Measurements from ENCODE around the gene DNAJB9. TPM values are rescaled to one million over a fixed set of nuclear protein-coding genes. Genes with fewer than 3 reads are reported as not detected.

DNAJB9 gene
- polyA plus RNA-seq, 6 donors from 2014 or later = 68.9 to 124 (median 81.2) TPM

- H3K27me3 Mint-ChIP-seq = peaks cover 24 to 41% (median 37%) of the 10 kb centered on the region in 3 donors
- no peak overlapping the region for H3K27ac Mint-ChIP-seq
- H3K4me3 Mint-ChIP-seq = no peak overlapping the region
- no peak for DNase-seq
- no peak for ATAC-seq (ENCODE audit: low read depth in 2 of 2)
- no peaks in the 10 kb centered on the region for H3K36me3 Mint-ChIP-seq
- H3K9me3 Mint-ChIP-seq = no peaks in the 10 kb centered on the region
- H3K4me1 Mint-ChIP-seq = peaks cover 1 to 6% (median 4%) of the 10 kb centered on the region in 3 donors
Measured at GRCh38 chr7:108598914-108599580, 29.4 kb downstream of the DNAJB9 start.

DNA sequence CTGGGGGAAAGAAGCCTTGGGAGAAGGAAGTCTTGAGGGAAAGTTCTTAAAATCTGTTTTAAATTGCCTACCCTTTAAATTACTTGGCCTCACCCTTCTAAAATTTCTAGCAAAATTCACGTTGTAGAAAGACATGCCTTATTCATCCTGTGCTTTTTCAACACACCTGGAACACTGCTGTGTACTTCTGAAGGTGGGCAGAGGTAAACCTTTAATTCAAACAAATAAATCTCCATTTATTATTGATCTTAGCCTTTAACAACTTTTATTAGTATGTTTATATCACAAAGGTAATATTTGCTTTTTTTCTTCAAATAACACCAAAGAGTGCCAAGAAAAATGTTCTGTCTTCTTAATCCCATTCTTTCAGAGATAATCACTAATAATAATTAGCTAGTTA lies 30.7 kb downstream of the DNAJB9 start:
- peaks cover 24 to 45% (median 37%) of the 10 kb centered on the region in 3 donors for H3K27me3 Mint-ChIP-seq
- peak overlapping the region in 1 of 8 donors; percentile 16 for H3K4me3 Mint-ChIP-seq
- peaks cover 0 to 6% (median 4%) of the 10 kb centered on the region in 3 donors for H3K4me1 Mint-ChIP-seq
- DNase-seq = no peak
- no peaks in the 10 kb centered on the region for H3K36me3 Mint-ChIP-seq
- H3K27ac Mint-ChIP-seq = no peak overlapping the region
- no peaks in the 10 kb centered on the region for H3K9me3 Mint-ChIP-seq
- ATAC-seq (ENCODE audit: low read depth in 2 of 2) = no peak

DNA sequence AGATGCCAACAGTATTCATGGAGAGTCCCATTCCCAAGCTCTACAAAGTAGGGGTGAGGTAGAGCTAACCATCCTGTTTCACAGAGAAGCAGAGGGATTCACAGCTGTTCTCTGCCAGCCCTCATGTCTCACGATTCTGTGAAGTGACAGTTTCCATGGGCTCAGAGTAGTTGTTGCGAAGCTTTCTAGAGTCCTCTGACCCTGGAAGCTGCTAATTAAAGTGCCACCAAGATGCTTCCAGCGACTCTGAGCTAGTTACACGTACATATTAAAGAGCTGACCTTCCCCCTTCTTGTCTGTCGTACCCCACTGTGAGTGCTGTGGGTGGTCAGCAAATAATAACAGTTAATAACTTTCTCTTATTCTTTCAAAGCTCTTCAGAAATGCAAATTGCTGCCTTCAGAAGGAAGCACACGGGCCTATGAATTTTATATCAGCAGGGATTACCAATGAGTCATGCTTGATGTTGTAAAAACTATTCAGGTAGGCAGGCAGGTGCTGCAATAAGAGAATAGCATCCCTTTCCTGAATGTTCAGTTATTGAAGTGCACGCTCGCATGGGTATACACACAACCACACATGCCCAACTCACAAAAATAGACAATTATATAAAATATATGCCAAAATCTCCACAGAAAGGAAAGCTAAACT lies 34.1 kb downstream of the DNAJB9 start:
- Mint-ChIP-seq H3K4me3 (no peak overlapping the region), H3K27ac (no peak overlapping the region), H3K4me1 (peaks cover 0 to 6% (median 4%) of the 10 kb centered on the region in 3 donors), H3K36me3 (no peaks in the 10 kb centered on the region), H3K27me3 (peaks cover 18 to 36% (median 24%) of the 10 kb centered on the region in 3 donors), H3K9me3 (peaks cover 0 to 1% (median 0%) of the 10 kb centered on the region in 7 donors)
- no peak for DNase-seq
- no peak for ATAC-seq (ENCODE audit: low read depth in 2 of 2)

GRCh38 chr7:108604307-108605077 lies 34.8 kb downstream of the DNAJB9 start:
- no peak for DNase-seq
- ATAC-seq (ENCODE audit: low read depth in 2 of 2) = no peak
- peaks cover 0 to 1% (median 0%) of the 10 kb centered on the region in 7 donors for H3K9me3 Mint-ChIP-seq
- H3K4me1 Mint-ChIP-seq = peaks cover 0 to 6% (median 4%) of the 10 kb centered on the region in 3 donors
- H3K27me3 Mint-ChIP-seq = peaks cover 13 to 31% (median 19%) of the 10 kb centered on the region in 3 donors
- no peak overlapping the region for H3K4me3 Mint-ChIP-seq
- H3K36me3 Mint-ChIP-seq = no peaks in the 10 kb centered on the region
- H3K27ac Mint-ChIP-seq = no peak overlapping the region

DNA sequence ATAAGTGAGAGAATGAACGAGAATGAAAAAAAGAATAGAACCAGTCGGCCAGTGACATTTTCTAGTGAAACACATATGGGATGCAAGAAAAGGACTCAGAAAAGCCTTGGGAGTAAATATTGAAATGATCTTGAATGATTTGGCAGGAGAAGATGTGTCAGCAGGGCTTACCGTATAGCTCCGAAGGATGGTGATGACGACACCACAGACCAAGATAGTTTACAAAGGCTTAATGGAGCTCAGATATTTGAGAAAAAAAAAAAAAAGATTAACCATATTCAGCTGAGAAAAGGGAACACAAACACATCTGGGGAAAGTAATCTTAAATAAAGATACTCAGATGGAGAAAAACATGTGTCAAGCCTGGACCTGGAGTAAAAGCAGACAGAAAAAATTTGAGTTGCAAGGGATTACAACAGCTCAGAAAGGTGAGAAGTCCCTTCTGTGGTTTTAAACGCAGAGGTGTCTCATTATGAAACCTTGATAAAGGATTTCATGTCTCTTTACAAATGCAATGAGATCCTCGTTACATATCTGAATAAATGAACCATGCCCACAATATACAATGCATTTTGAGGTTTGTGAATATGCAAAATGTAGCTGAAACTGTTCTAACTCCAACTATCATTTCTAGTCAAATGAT lies 36.0 kb downstream of the DNAJB9 start:
- ATAC-seq (ENCODE audit: low read depth in 2 of 2) (no peak), DNase-seq (no peak)
- Mint-ChIP-seq H3K4me1 (peaks cover 0 to 6% (median 4%) of the 10 kb centered on the region in 3 donors), H3K9me3 (peaks cover 0 to 1% (median 0%) of the 10 kb centered on the region in 7 donors), H3K27ac (no peak overlapping the region), H3K27me3 (peaks cover 4 to 23% (median 10%) of the 10 kb centered on the region in 3 donors), H3K4me3 (no peak overlapping the region), H3K36me3 (no peaks in the 10 kb centered on the region)

- peaks cover 4 to 23% (median 13%) of the 10 kb centered on the region in 3 donors for H3K27me3 Mint-ChIP-seq
- no peaks in the 10 kb centered on the region for H3K4me1 Mint-ChIP-seq
- DNase-seq (no peak), ATAC-seq (ENCODE audit: low read depth in 2 of 2) (no peak)
- no peaks in the 10 kb centered on the region for H3K36me3 Mint-ChIP-seq
- H3K4me3 Mint-ChIP-seq = no peak overlapping the region
- peaks cover 0 to 1% (median 0%) of the 10 kb centered on the region in 7 donors for H3K9me3 Mint-ChIP-seq
- no peak overlapping the region for H3K27ac Mint-ChIP-seq
Measured at GRCh38 chr7:108609643-108610042, 40.0 kb downstream of the DNAJB9 start.

GRCh38 chr7:108611268-108611667 lies 41.6 kb downstream of the DNAJB9 start:
- no peaks in the 10 kb centered on the region for H3K4me1 Mint-ChIP-seq
- ATAC-seq (ENCODE audit: low read depth in 2 of 2) (no peak), DNase-seq (no peak)
- H3K36me3 Mint-ChIP-seq = no peaks in the 10 kb centered on the region
- no peak overlapping the region for H3K27ac Mint-ChIP-seq
- H3K27me3 Mint-ChIP-seq = peaks cover 4 to 23% (median 9%) of the 10 kb centered on the region in 3 donors
- H3K4me3 Mint-ChIP-seq = no peak overlapping the region
- peaks cover 0 to 1% (median 0%) of the 10 kb centered on the region in 7 donors for H3K9me3 Mint-ChIP-seq

- Mint-ChIP-seq H3K9me3 (no peaks in the 10 kb centered on the region), H3K4me1 (no peaks in the 10 kb centered on the region), H3K4me3 (no peak overlapping the region), H3K27me3 (peaks cover 4 to 18% (median 17%) of the 10 kb centered on the region in 3 donors), H3K36me3 (no peaks in the 10 kb centered on the region), H3K27ac (no peak overlapping the region)
- peak in 1 of 2 donors; percentile 53 for ATAC-seq (ENCODE audit: low read depth in 2 of 2)
- peak; percentile 33 for DNase-seq
Measured at GRCh38 chr7:108613147-108613948, 43.7 kb downstream of the DNAJB9 start.

- no peaks in the 10 kb centered on the region for H3K9me3 Mint-ChIP-seq
- H3K27me3 Mint-ChIP-seq = peaks cover 4 to 19% (median 17%) of the 10 kb centered on the region in 3 donors
- DNase-seq (no peak), ATAC-seq (ENCODE audit: low read depth in 2 of 2) (no peak)
- peak overlapping the region in 1 of 6 donors; percentile 26 for H3K27ac Mint-ChIP-seq
- no peaks in the 10 kb centered on the region for H3K36me3 Mint-ChIP-seq
- no peaks in the 10 kb centered on the region for H3K4me1 Mint-ChIP-seq
- no peak overlapping the region for H3K4me3 Mint-ChIP-seq
Measured at GRCh38 chr7:108613949-108614381, 44.3 kb downstream of the DNAJB9 start.

DNA sequence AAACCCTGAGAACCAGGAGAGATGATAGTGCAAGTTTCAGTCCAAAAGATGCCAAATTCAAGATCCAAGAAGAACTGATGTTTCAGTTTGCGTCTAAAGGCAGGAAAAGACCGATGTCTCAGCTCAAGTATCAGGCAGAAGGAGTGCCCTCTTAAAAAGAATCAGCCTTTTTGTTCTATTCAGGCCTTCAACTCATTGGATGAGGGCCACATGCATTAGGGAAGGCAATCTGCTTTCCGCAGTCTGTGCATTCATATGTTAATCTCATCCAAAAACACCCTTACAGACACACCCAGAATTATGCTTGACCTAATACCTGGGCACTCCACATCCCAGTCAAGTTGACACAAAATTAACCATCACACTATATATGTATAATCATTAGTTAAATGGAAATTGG lies 45.2 kb downstream of the DNAJB9 start:
- H3K9me3 Mint-ChIP-seq = no peaks in the 10 kb centered on the region
- ATAC-seq (ENCODE audit: low read depth in 2 of 2) (no peak), DNase-seq (no peak)
- H3K27me3 Mint-ChIP-seq = peaks cover 4 to 19% (median 17%) of the 10 kb centered on the region in 3 donors
- no peaks in the 10 kb centered on the region for H3K36me3 Mint-ChIP-seq
- no peak overlapping the region for H3K4me3 Mint-ChIP-seq
- no peak overlapping the region for H3K27ac Mint-ChIP-seq
- H3K4me1 Mint-ChIP-seq = no peaks in the 10 kb centered on the region

- ATAC-seq (ENCODE audit: low read depth in 2 of 2) = no peak
- Mint-ChIP-seq H3K9me3 (no peaks in the 10 kb centered on the region), H3K27me3 (peaks cover 17 to 22% (median 21%) of the 10 kb centered on the region in 3 donors), H3K36me3 (no peaks in the 10 kb centered on the region), H3K27ac (peak overlapping the region in 1 of 6 donors; percentile 15), H3K4me3 (no peak overlapping the region), H3K4me1 (no peaks in the 10 kb centered on the region)
- DNase-seq = no peak
Measured at GRCh38 chr7:108618056-108618455, 48.4 kb downstream of the DNAJB9 start.

GRCh38 chr7:108623220-108623619 lies 53.5 kb downstream of the DNAJB9 start:
- H3K9me3 Mint-ChIP-seq = no peaks in the 10 kb centered on the region
- no peak overlapping the region for H3K4me3 Mint-ChIP-seq
- no peak for DNase-seq
- peak overlapping the region in 1 of 6 donors; percentile 6 for H3K27ac Mint-ChIP-seq
- no peaks in the 10 kb centered on the region for H3K4me1 Mint-ChIP-seq
- no peak for ATAC-seq (ENCODE audit: low read depth in 2 of 2)
- no peaks in the 10 kb centered on the region for H3K36me3 Mint-ChIP-seq
- H3K27me3 Mint-ChIP-seq = peaks cover 25 to 44% (median 44%) of the 10 kb centered on the region in 3 donors

Measured in naive B cell (primary cell).